HCT116 (cell line): ENCODE data around the gene SAV1. TPM values are rescaled to one million over a fixed set of nuclear protein-coding genes. Genes with fewer than 3 reads are reported as not detected.

Experiments used
- ATAC-seq: fragments of 200-7000 bp; cut with Tn5 transposase; 2 replicates; pipeline ENCODE4 v1.9.1; 2020; ENCODE audit warnings: mild to moderate bottlenecking, moderate library complexity
- BruUV-seq: library from RNA; stranded (reverse); fragments of 400-500 nt; replicated peaks from 2 replicates; lab custom pipeline; 2021; lab: Mats Ljungman, UMichigan
- CTCF ChIA-PET: fragments of 300-600 bp; sonication (Branson Sonifier 250); formaldehyde crosslinking; loops from one replicate; lab custom pipeline; 2021; ENCODE audit warnings: antibody characterized with exemption; lab: Charles Lee
- POLR2A ChIA-PET: fragments of 300-600, 350-600 bp; sonication (Branson Sonifier 250); formaldehyde crosslinking; loops from one replicate; lab custom pipeline; 2021; ENCODE audit warnings: antibody characterized with exemption; lab: Charles Lee
- RAD21 ChIA-PET, 2 experiments: fragments of 300-600 bp; sonication (Branson Sonifier 250); formaldehyde crosslinking; loops; one replicate each; lab custom pipeline; 2023; ENCODE audit warnings: low total read pairs in 2 of 2; ENCODE audit not compliant: uncharacterized antibody in 2 of 2, unreplicated experiment in 2 of 2, low non-redundant PET in 1 of 2; lab: Charles Lee
- DNase-seq: peaks from one replicate; pipeline ENCODE4 v3.0.0-alpha.2; 2010; ENCODE audit warnings: low read depth, low spot score
- H2AFZ ChIP-seq: fragments of 200-600 bp; shearing (Covaris generic), sonication (generic); 2 replicates; pipeline ENCODE4 v1.6.1; 2017; ENCODE audit warnings: low read depth, mixed run types, mixed read lengths, antibody characterized with exemption, low read length; ENCODE audit not compliant: poor library complexity, severe bottlenecking
- H3K27ac ChIP-seq: 2 replicates; pipeline ENCODE4 v1.5.1; 2012; ENCODE audit warnings: low read depth, low read length
- H3K27me3 ChIP-seq: fragments of 200-600 bp; sonication (generic); 2 replicates; pipeline ENCODE4 v1.6.1; 2016; ENCODE audit warnings: mixed run types, low read length, mixed read lengths; ENCODE audit not compliant: insufficient read depth
- H3K36me3 ChIP-seq, 2 experiments: fragments of 200-500 bp in 1 of 2; fragments of 200-600 bp in 1 of 2; sonication (Bioruptor generic) in 1 of 2; sonication (generic) in 1 of 2; 2 replicates each; pipeline versions ENCODE4 v1.5.1 to v1.6.1; 2014 to 2016; ENCODE audit warnings: low read length in 2 of 2, inconsistent platforms in 1 of 2, mixed read lengths in 1 of 2, mixed run types in 1 of 2; ENCODE audit not compliant: insufficient read depth in 2 of 2, control insufficient read depth in 1 of 2
- H3K4me1 ChIP-seq, 2 experiments: fragments of 200-600 bp in 1 of 2; sonication (generic) in 1 of 2; 2 replicates each; pipeline versions ENCODE4 v1.5.1 to v1.6.1; 2012 to 2017; ENCODE audit warnings: low read length in 2 of 2, inconsistent platforms in 1 of 2, mild to moderate bottlenecking in 1 of 2, mixed read lengths in 1 of 2, mixed run types in 1 of 2, moderate library complexity in 1 of 2; ENCODE audit not compliant: insufficient read depth in 2 of 2, control insufficient read depth in 1 of 2
- H3K4me2 ChIP-seq: fragments of 200-600 bp; sonication (generic); 2 replicates; pipeline ENCODE4 v1.6.1; 2017; ENCODE audit warnings: mixed run types, low read length, mixed read lengths
- H3K4me3 ChIP-seq, 2 experiments: fragments of 200-600 bp in 1 of 2; sonication (generic) in 1 of 2; replicated peaks in 1 of 2; 2 replicates each; pipeline ENCODE4 v1.5.1; 2011 to 2016; ENCODE audit warnings: low read length in 2 of 2, control low read depth in 1 of 2, low read depth in 1 of 2, mild to moderate bottlenecking in 1 of 2, mixed read lengths in 1 of 2, mixed run types in 1 of 2
- H3K79me2 ChIP-seq: fragments of 200-600 bp; sonication (generic); 2 replicates; pipeline ENCODE4 v1.6.1; 2017; ENCODE audit warnings: mild to moderate bottlenecking, mixed run types, low read length, moderate library complexity, mixed read lengths; ENCODE audit not compliant: insufficient read depth
- H3K9ac ChIP-seq: fragments of 200-600 bp; sonication (generic); 2 replicates; pipeline ENCODE4 v1.6.1; 2016; ENCODE audit warnings: low read length, mixed read lengths
- H3K9me2 ChIP-seq: fragments of 200-600 bp; sonication (generic), shearing (Covaris generic); 2 replicates; pipeline ENCODE4 v1.6.1; 2017; ENCODE audit warnings: mixed run types, mild to moderate bottlenecking, moderate library complexity; ENCODE audit not compliant: insufficient read depth
- H3K9me3 ChIP-seq, 2 experiments: fragments of 200-500 bp in 1 of 2; fragments of 200-600 bp in 1 of 2; sonication (Bioruptor generic) in 1 of 2; sonication (generic) in 1 of 2; 2 replicates each; pipeline ENCODE4 v1.6.1; 2014 to 2017; ENCODE audit warnings: low read length in 2 of 2, mixed read lengths in 2 of 2, inconsistent platforms in 1 of 2, low read depth in 1 of 2, mild to moderate bottlenecking in 1 of 2, mixed run types in 1 of 2, moderate library complexity in 1 of 2; ENCODE audit not compliant: control insufficient read depth in 1 of 2, insufficient read depth in 1 of 2
- H4K20me1 ChIP-seq: fragments of 200-600 bp; sonication (generic), shearing (Covaris generic); 2 replicates; pipeline ENCODE4 v1.6.1; 2017; ENCODE audit warnings: mixed run types, mild to moderate bottlenecking, moderate library complexity; ENCODE audit not compliant: insufficient read depth
- JUND ChIP-seq: IDR thresholded peaks from 2 replicates; pipeline ENCODE4 v1.6.1; 2012
- POLR2AphosphoS5 ChIP-seq: IDR thresholded peaks from 2 replicates; pipeline ENCODE4 v1.6.1; 2011; ENCODE audit warnings: mild to moderate bottlenecking, low read depth, low read length, moderate library complexity
- RAD21 ChIP-seq: IDR thresholded peaks from 2 replicates; pipeline ENCODE4 v1.6.1; 2012; ENCODE audit warnings: low read depth, mild to moderate bottlenecking
- SP1 ChIP-seq: IDR thresholded peaks from 2 replicates; pipeline ENCODE4 v1.6.1; 2012; ENCODE audit warnings: low read depth
- SRF ChIP-seq: IDR thresholded peaks from 2 replicates; pipeline ENCODE4 v1.6.1; 2012; ENCODE audit warnings: low read depth
- YY1 ChIP-seq: IDR thresholded peaks from 2 replicates; pipeline ENCODE4 v1.6.1; 2011; ENCODE audit warnings: low read length, low read depth, moderate library complexity, mild to moderate bottlenecking; ENCODE audit not compliant: insufficient replicate concordance; ENCODE audit errors: extremely low read depth
- intact Hi-C: fragments of 100-400 bp; cut with micrococcal nuclease; formaldehyde crosslinking; loops from 2 replicates; pipeline ENCODE4 v1.10.0; 2022
- total RNA-seq: library from RNA; stranded (reverse); gene quantifications from one replicate; pipeline ENCODE4 v1.2.1, GENCODE V29; 2021; ENCODE audit not compliant: unreplicated experiment
- TF ChIP-seq, protein P1 (sequence below): IDR thresholded peaks from 2 replicates; pipeline ENCODE4 v1.6.1; 2012
- TF ChIP-seq, protein P2 (sequence below): IDR thresholded peaks from 2 replicates; pipeline ENCODE4 v1.6.1; 2012; ENCODE audit warnings: low read depth

SAV1 gene
- total RNA-seq, 1 experiment from 2014 or later: 38.0 TPM

DNA sequence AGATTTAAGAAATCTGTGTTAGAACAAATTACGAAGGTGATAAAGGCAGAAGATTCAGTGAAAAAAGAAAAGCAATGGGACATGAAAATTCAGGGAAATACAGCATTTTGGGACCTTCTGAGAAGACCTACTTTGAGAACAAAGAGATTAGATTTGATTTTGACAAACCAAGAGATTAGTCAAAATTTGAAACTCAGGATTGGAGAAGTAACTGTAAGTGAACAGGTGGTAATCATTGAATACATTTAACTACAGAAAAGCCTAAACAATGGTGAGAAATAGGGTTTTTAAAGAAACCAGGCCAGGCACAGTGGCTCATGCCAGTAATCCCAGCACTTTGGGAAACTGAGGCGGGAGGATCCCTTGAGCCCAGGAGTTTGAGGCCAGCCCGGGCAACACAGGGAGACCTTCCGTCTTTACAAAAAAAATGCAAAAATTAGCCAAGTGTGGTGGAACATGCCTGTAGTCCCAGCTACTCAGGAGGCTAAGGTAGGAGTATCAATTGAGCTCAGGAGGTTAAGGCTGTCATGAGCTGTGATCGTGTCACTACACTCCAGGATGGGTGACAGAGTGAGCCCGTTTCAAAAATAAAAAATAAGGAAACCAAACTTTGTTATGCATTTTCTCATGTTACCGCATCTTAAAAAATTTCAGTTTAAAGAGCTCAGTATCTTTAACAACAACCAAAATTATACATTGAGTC is 8.9 kb upstream of the SAV1 start:
- Histone ChIP-seq H3K9ac (peak overlapping the region; percentile 56), H4K20me1 (no peaks in the 10 kb centered on the region), H3K27ac (peak overlapping the region; percentile 69), H3K9me3 (no peaks in the 10 kb centered on the region), H3K9me2 (no peaks in the 10 kb centered on the region), H3K79me2 (no peaks in the 10 kb centered on the region), H2AFZ (peak overlapping the region; percentile 17), H3K36me3 (no peaks in the 10 kb centered on the region), H3K4me2 (peak overlapping the region; percentile 83), H3K27me3 (no peaks in the 10 kb centered on the region), H3K4me3 (peak overlapping the region; percentile 27 to 47), H3K4me1 (peaks cover 35 to 53% of the 10 kb centered on the region in 2 experiments)
- TF ChIP-seq RAD21 (no peak), JUND (no peak), SRF (no peak), POLR2AphosphoS5 (no peak), YY1 (no peak), SP1 (no peak)
- TF ChIP-seq, protein P1, sequence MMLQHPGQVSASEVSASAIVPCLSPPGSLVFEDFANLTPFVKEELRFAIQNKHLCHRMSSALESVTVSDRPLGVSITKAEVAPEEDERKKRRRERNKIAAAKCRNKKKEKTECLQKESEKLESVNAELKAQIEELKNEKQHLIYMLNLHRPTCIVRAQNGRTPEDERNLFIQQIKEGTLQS: no peak
- TF ChIP-seq, protein P2, sequence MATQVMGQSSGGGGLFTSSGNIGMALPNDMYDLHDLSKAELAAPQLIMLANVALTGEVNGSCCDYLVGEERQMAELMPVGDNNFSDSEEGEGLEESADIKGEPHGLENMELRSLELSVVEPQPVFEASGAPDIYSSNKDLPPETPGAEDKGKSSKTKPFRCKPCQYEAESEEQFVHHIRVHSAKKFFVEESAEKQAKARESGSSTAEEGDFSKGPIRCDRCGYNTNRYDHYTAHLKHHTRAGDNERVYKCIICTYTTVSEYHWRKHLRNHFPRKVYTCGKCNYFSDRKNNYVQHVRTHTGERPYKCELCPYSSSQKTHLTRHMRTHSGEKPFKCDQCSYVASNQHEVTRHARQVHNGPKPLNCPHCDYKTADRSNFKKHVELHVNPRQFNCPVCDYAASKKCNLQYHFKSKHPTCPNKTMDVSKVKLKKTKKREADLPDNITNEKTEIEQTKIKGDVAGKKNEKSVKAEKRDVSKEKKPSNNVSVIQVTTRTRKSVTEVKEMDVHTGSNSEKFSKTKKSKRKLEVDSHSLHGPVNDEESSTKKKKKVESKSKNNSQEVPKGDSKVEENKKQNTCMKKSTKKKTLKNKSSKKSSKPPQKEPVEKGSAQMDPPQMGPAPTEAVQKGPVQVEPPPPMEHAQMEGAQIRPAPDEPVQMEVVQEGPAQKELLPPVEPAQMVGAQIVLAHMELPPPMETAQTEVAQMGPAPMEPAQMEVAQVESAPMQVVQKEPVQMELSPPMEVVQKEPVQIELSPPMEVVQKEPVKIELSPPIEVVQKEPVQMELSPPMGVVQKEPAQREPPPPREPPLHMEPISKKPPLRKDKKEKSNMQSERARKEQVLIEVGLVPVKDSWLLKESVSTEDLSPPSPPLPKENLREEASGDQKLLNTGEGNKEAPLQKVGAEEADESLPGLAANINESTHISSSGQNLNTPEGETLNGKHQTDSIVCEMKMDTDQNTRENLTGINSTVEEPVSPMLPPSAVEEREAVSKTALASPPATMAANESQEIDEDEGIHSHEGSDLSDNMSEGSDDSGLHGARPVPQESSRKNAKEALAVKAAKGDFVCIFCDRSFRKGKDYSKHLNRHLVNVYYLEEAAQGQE: no peak
- intact Hi-C loops: no loop called here
- DNase-seq: no peak
- ChIA-PET POLR2A (interaction anchor here (1.0 to 2.7 kb wide), 4 partner anchors 9 to 37 kb away, joined by 3 to 19 read pairs (median 6); partner anchors contain the start of gene SAV1), RAD21 (no interaction called here), CTCF (interaction anchor here (0.7 to 1.4 kb wide), 4 partner anchors 37 to 134 kb away, joined by 3 to 4 read pairs (median 3); no protein-coding TSS in a partner anchor)
- peak; percentile 48 for ATAC-seq
- BruUV-seq: TSS peak; percentile 94
